Tibial artery (tissue), 4 donors: Measurements from ENCODE around the gene ZNF830.
"Not testable (repeated sequence)": the region's sequence is repeated elsewhere in the genome, so short reads cannot be mapped to it uniquely, and the experiment has no call there.

Experiments used
- DNase-seq, 2 donors: peaks; one replicate each; pipeline ENCODE4 v3.0.0-alpha.2; 2019
- H3K27ac ChIP-seq, 2 donors: fragments of 200-600 bp; sonication (generic) in 1 of 2; 1 replicate in 1 of 2; 2 replicates in 1 of 2; pipeline ENCODE4 v1.5.1; 2018 to 2019; ENCODE audit warnings: mild to moderate bottlenecking in 1 of 2
- H3K27me3 ChIP-seq, 2 donors: fragments of 200-600 bp; sonication (generic) in 1 of 2; one replicate each; pipeline versions ENCODE4 v1.5.1 to v1.6.0; 2016 to 2019
- H3K36me3 ChIP-seq, 3 donors: fragments of 200-600 bp; sonication (generic) in 2 of 3; one replicate each; pipeline ENCODE4 v1.5.1; 2016 to 2019; ENCODE audit warnings: mild to moderate bottlenecking in 2 of 3
- H3K4me1 ChIP-seq, 4 donors: fragments of 200-600 bp; sonication (generic) in 2 of 4; 1 replicate in 3 of 4; 2 replicates in 1 of 4; pipeline ENCODE4 v1.5.1; 2016 to 2019
- H3K4me3 ChIP-seq, 2 donors: fragments of 200-600 bp; sonication (generic) in 1 of 2; 1 replicate in 1 of 2; 2 replicates in 1 of 2; pipeline ENCODE4 v1.5.1; 2018 to 2019; ENCODE audit warnings: mild to moderate bottlenecking in 2 of 2
- H3K9me3 ChIP-seq, 3 donors: fragments of 200-600 bp; sonication (generic) in 1 of 3; one replicate each; pipeline ENCODE4 v1.5.1; 2016 to 2019
- CTCF ChIP-seq, 2 experiments: fragments of 200-600 bp in 1 of 2; fragments of 450-650 bp in 1 of 2; IDR thresholded peaks; one replicate each; pipeline ENCODE4 v1.5.1; 2017 to 2019; ENCODE audit warnings: antibody characterized with exemption in 2 of 2, mild to moderate bottlenecking in 1 of 2, moderate library complexity in 1 of 2
- intact Hi-C: fragments of 100-400 bp; cut with DNase I; formaldehyde crosslinking; loops from one replicate; pipeline ENCODE4 v1.15.0; 2023; ENCODE audit warnings: low total_unique reads

ZNF830 gene

GRCh38 chr17:34993031-34993430 is 31.7 kb downstream of the ZNF830 start:
- H3K27me3 ChIP-seq, result no peaks in the 10 kb centered on the region
- peaks cover 54 to 82% (median 71%) of the 10 kb centered on the region in 3 donors for H3K36me3 ChIP-seq
- no peak for DNase-seq
- no peak for TF ChIP-seq CTCF (IDR thresholded peaks at IDR 0.05)
- H3K4me3 ChIP-seq, result no peak overlapping the region
- no peak overlapping the region for H3K27ac ChIP-seq
- H3K4me1 ChIP-seq, result peaks cover 0 to 15% (median 13%) of the 10 kb centered on the region in 4 donors
- intact Hi-C loops, result no loop called here
- no peaks in the 10 kb centered on the region for H3K9me3 ChIP-seq

GRCh38 chr17:34996422-34997285 is 35.3 kb downstream of the ZNF830 start:
- Histone ChIP-seq H3K27me3 (no peaks in the 10 kb centered on the region), H3K36me3 (peaks cover 32 to 84% (median 54%) of the 10 kb centered on the region in 3 donors)
- TF ChIP-seq CTCF (IDR thresholded peaks at IDR 0.05), result no peak

GRCh38 chr17:34997355-34997862 is 36.1 kb downstream of the ZNF830 start:
- Histone ChIP-seq H3K4me3 (no peak overlapping the region), H3K4me1 (peaks cover 0 to 18% (median 14%) of the 10 kb centered on the region in 4 donors), H3K36me3 (peaks cover 30 to 84% (median 54%) of the 10 kb centered on the region in 3 donors), H3K27me3 (no peaks in the 10 kb centered on the region), H3K27ac (peak overlapping the region; percentile 47 to 76), H3K9me3 (no peaks in the 10 kb centered on the region)
- DNase-seq, result peak; percentile 52 to 79
- TF ChIP-seq CTCF (IDR thresholded peaks at IDR 0.05), result no peak
- intact Hi-C loops, result no loop called here

More at GRCh38 chr17:34996422-34997285, 35.3 kb downstream of the ZNF830 start:
- peaks cover 0 to 18% (median 14%) of the 10 kb centered on the region in 4 donors for H3K4me1 ChIP-seq
- peak overlapping the region; percentile 47 to 76 for H3K27ac ChIP-seq
- intact Hi-C loops, result no loop called here
- no peak for DNase-seq
- no peak overlapping the region for H3K4me3 ChIP-seq
- no peaks in the 10 kb centered on the region for H3K9me3 ChIP-seq

DNA sequence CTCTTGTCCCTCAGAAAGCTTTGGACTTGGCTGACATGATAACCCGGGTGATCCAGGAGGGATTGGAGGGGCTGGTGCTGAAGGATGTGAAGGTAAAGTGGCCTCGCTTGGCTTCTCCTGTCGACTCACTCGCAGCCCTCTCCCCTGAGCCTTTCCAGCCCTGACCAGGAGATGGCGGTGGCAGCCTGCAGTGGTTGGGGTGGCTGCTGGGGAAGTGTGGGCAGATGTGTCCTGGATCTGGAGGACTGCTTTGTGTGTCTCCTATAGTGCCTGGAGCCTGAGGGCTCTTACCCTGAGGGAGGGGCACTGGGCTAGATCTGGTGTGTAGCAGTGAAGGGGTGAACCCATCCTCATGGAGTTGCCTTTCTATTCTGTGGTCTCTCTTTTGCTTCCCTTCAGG is 36.9 kb downstream of the ZNF830 start:
- DNase-seq, result peak; percentile 43 to 72
- peak overlapping the region; percentile 47 to 76 for H3K27ac ChIP-seq
- intact Hi-C loops, result no loop called here
- no peak overlapping the region for H3K4me3 ChIP-seq
- H3K4me1 ChIP-seq, result peaks cover 0 to 18% (median 14%) of the 10 kb centered on the region in 4 donors
- peak; percentile 48 to 53 for TF ChIP-seq CTCF (IDR thresholded peaks at IDR 0.05)
- peaks cover 29 to 84% (median 55%) of the 10 kb centered on the region in 3 donors for H3K36me3 ChIP-seq
- H3K9me3 ChIP-seq, result no peaks in the 10 kb centered on the region
- no peaks in the 10 kb centered on the region for H3K27me3 ChIP-seq

DNA sequence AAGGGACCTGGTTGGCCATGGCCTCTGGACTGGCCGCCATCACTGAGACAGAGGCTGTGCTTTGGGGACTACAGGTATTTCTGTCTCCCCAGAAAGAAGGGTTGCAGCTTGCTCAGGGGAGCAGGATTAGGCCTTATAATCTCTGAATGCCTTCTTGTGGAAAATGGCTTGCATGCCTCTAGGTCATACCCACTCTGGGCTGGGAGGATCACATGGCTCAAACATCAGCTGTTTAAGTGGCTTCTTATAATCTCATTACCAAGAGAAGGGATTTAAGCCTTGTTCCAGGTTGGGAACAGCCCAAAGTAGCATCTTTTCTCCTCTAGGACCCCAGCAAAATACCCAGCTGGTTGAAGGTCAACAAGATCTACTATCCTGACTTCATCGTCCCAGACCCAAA is 38.1 kb downstream of the ZNF830 start:
- intact Hi-C loops, result no loop called here

DNA sequence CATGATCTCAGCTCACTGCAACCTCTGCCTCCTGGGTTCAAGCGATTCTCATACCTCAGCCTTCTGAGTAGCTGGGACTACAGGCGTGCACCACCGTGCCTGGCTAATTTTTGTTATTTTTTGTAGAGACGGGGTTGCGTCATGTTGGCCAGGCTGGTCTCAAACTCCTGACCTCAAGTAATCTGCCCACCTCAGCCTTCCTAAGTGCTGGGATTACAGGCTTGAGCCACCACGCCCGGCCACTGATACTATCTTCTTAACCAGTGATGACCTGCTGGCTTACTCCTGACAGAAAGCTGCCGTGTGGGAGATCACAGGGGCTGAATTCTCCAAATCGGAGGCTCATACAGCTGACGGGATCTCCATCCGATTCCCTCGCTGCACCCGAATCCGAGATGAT is 39.6 kb downstream of the ZNF830 start:
- intact Hi-C loops, H3K27ac ChIP-seq, H3K27me3 ChIP-seq, H3K9me3 ChIP-seq, H3K4me3 ChIP-seq, DNase-seq: not testable (repeated sequence)
- Histone ChIP-seq H3K36me3 (peaks cover 28 to 84% (median 41%) of the 10 kb centered on the region in 3 donors), H3K4me1 (peaks cover 0 to 18% (median 14%) of the 10 kb centered on the region in 4 donors)

More for the DNA sequence above, 38.1 kb downstream of the ZNF830 start:
- Histone ChIP-seq H3K27ac (no peak overlapping the region), H3K4me3 (no peak overlapping the region), H3K36me3 (peaks cover 32 to 84% (median 52%) of the 10 kb centered on the region in 3 donors), H3K27me3 (no peaks in the 10 kb centered on the region), H3K9me3 (no peaks in the 10 kb centered on the region), H3K4me1 (peaks cover 0 to 18% (median 14%) of the 10 kb centered on the region in 4 donors)
- DNase-seq, result no peak
- no peak for TF ChIP-seq CTCF (IDR thresholded peaks at IDR 0.05)
